22Rv1 (cell line): ENCODE results near the gene GCH1.
"Not testable (repeated sequence)": the region's sequence is repeated elsewhere in the genome, so short reads cannot be mapped to it uniquely, and the experiment has no call there.

Experiments used
- H3K27ac ChIP-seq: fragments of 450-650 bp; 2 replicates; pipeline ENCODE4 v1.5.1; 2017
- CTCF ChIP-seq: fragments of 450-650 bp; IDR thresholded peaks from 2 replicates; pipeline ENCODE4 v1.5.1; 2017; ENCODE audit warnings: mild to moderate bottlenecking
- ZFX ChIP-seq: fragments of 450-650 bp; IDR thresholded peaks from 2 replicates; pipeline ENCODE4 v1.6.1; 2017; ENCODE audit warnings: antibody characterized with exemption, borderline replicate concordance

GCH1 gene

GRCh38 chr14:54804538-54805041 is 98.0 kb downstream of the GCH1 start:
- TF ChIP-seq ZFX (no peak), CTCF (no peak)
- H3K27ac ChIP-seq: no peak overlapping the region

- no peak for TF ChIP-seq ZFX
- no peak for TF ChIP-seq CTCF
- no peak overlapping the region for H3K27ac ChIP-seq
These were observed 98.6 kb downstream of the GCH1 start for GRCh38 chr14:54803926-54804537.

- no peak overlapping the region for H3K27ac ChIP-seq
- TF ChIP-seq CTCF (no peak), ZFX (no peak)
These were observed 99.2 kb downstream of the GCH1 start for GRCh38 chr14:54803396-54803795.

GRCh38 chr14:54801482-54801881 is 101.1 kb downstream of the GCH1 start:
- H3K27ac ChIP-seq: not testable (repeated sequence)

- H3K27ac ChIP-seq: no peak overlapping the region
- TF ChIP-seq CTCF: no peak
- TF ChIP-seq ZFX: no peak
These were observed 104.0 kb downstream of the GCH1 start for GRCh38 chr14:54798465-54799124.

- TF ChIP-seq CTCF (no peak), ZFX (no peak)
- no peak overlapping the region for H3K27ac ChIP-seq
These were observed 104.6 kb downstream of the GCH1 start for GRCh38 chr14:54797986-54798385.

GRCh38 chr14:54797556-54797955 is 105.1 kb downstream of the GCH1 start:
- TF ChIP-seq CTCF (no peak), ZFX (no peak)
- no peak overlapping the region for H3K27ac ChIP-seq
